Choroid plexus epithelial cell (primary cell): Measurements from ENCODE around the gene SORCS1.
A peak's percentile ranks its signal among the peaks of the same experiment; 100 is the strongest.

ENCODE experiments used
- DNase-seq: peaks from one replicate; pipeline ENCODE4 v3.0.0-alpha.2; 2010; ENCODE audit warnings: low read depth
- H3K4me3 ChIP-seq: 2 replicates; pipeline ENCODE4 v1.5.1; 2011; ENCODE audit warnings: low read depth, mild to moderate bottlenecking, control low read depth, low read length, moderate library complexity
- CTCF ChIP-seq: conservative IDR thresholded peaks from 2 replicates; pipeline ENCODE4 v1.5.1; 2011; ENCODE audit warnings: low read depth, mild to moderate bottlenecking, control low read depth, inconsistent platforms, low read length, moderate library complexity

SORCS1 gene

GRCh38 chr10:106593876-106594275 lies 570.6 kb downstream of the SORCS1 start:
- H3K4me3 ChIP-seq = no peak overlapping the region
- no peak for DNase-seq
- TF ChIP-seq CTCF = no peak

GRCh38 chr10:106592396-106592795 lies 572.1 kb downstream of the SORCS1 start:
- no peak for DNase-seq
- H3K4me3 ChIP-seq = no peak overlapping the region
- TF ChIP-seq CTCF = no peak

GRCh38 chr10:106582291-106582690 lies 582.2 kb downstream of the SORCS1 start:
- peak; percentile 61 for DNase-seq
- no peak for TF ChIP-seq CTCF
- no peak overlapping the region for H3K4me3 ChIP-seq

- DNase-seq = no peak
- H3K4me3 ChIP-seq = no peak overlapping the region
- no peak for TF ChIP-seq CTCF
Observed at GRCh38 chr10:106577756-106578155, 586.8 kb downstream of the SORCS1 start.

- no peak overlapping the region for H3K4me3 ChIP-seq
- DNase-seq = peak; percentile 79
- TF ChIP-seq CTCF = no peak
Observed at GRCh38 chr10:106577266-106577665, 587.2 kb downstream of the SORCS1 start.

- no peak for DNase-seq
- TF ChIP-seq CTCF = no peak
- no peak overlapping the region for H3K4me3 ChIP-seq
Observed at GRCh38 chr10:106576534-106576933, 588.0 kb downstream of the SORCS1 start.

GRCh38 chr10:106573106-106573505 lies 591.4 kb downstream of the SORCS1 start:
- peak; percentile 71 for DNase-seq
- no peak for TF ChIP-seq CTCF
- no peak overlapping the region for H3K4me3 ChIP-seq
